KMS-11 (cell line): ENCODE data around the gene CYTH4.
"Not testable (repeated sequence)": the region's sequence is repeated elsewhere in the genome, so short reads cannot be mapped to it uniquely, and the experiment has no call there.

Source experiments
- H2AFZ ChIP-seq: fragments of 200-600 bp; sonication (generic); 2 replicates; pipeline ENCODE4 v1.6.1; 2016; ENCODE audit warnings: antibody characterized with exemption, mixed run types, low read depth
- H3K27ac ChIP-seq: fragments of 200-600 bp; sonication (generic); 2 replicates; pipeline ENCODE4 v1.6.1; 2016; ENCODE audit warnings: mild to moderate bottlenecking, mixed run types
- H3K27me3 ChIP-seq: fragments of 200-600 bp; sonication (generic); 2 replicates; pipeline ENCODE4 v1.6.1; 2017; ENCODE audit warnings: mild to moderate bottlenecking, low read depth, mixed run types, moderate library complexity; ENCODE audit not compliant: insufficient read depth
- H3K36me3 ChIP-seq: fragments of 200-600 bp; sonication (generic); 2 replicates; pipeline ENCODE4 v1.6.1; 2017; ENCODE audit warnings: mild to moderate bottlenecking, mixed run types; ENCODE audit not compliant: insufficient read depth
- H3K4me1 ChIP-seq: fragments of 200-600 bp; sonication (generic); 2 replicates; pipeline ENCODE4 v1.6.1; 2016; ENCODE audit warnings: mild to moderate bottlenecking, low read depth, mixed run types; ENCODE audit not compliant: poor library complexity, severe bottlenecking
- H3K4me2 ChIP-seq: fragments of 200-600 bp; sonication (generic); 2 replicates; pipeline ENCODE4 v1.7.0; 2016; ENCODE audit warnings: mild to moderate bottlenecking, mixed run types
- H3K4me3 ChIP-seq: fragments of 200-600 bp; sonication (generic); IDR thresholded peaks from 2 replicates; pipeline ENCODE4 v1.6.1; 2017; ENCODE audit warnings: low read depth, low read length, mixed read lengths; ENCODE audit not compliant: insufficient read depth
- H3K79me2 ChIP-seq: fragments of 200-600 bp; sonication (generic); 2 replicates; pipeline ENCODE4 v1.6.1; 2016; ENCODE audit warnings: low read depth, mixed run types; ENCODE audit not compliant: insufficient read depth
- H3K9ac ChIP-seq: fragments of 200-600 bp; sonication (generic); 2 replicates; pipeline ENCODE4 v1.6.1; 2016; ENCODE audit warnings: mild to moderate bottlenecking, mixed run types
- H4K20me1 ChIP-seq: fragments of 200-600 bp; sonication (generic); 2 replicates; pipeline ENCODE4 v1.6.1; 2016; ENCODE audit warnings: mild to moderate bottlenecking, mixed run types; ENCODE audit not compliant: insufficient read depth
- CTCF ChIP-seq: fragments of 200-600 bp; sonication (generic); conservative IDR thresholded peaks from 2 replicates; pipeline ENCODE4 v1.6.1; 2017; ENCODE audit warnings: low read depth, mild to moderate bottlenecking, antibody characterized with exemption, low read length, moderate library complexity, mixed read lengths

CYTH4 gene

GRCh38 chr22:37282385-37282677, at the start of gene CYTH4:
Gene CYTH4 (plus strand): TSS chr22:37282508. CDS start chr22:37282570, 62 bp downstream.
- TF ChIP-seq CTCF, result no peak
- Histone ChIP-seq H3K4me3 (no peak within 1 kb of the TSS), H3K79me2 (no peaks in the 10 kb centered on the region), H3K4me1 (peaks cover 19% of the 10 kb centered on the region), H3K4me2 (no peak within 1 kb of the TSS), H4K20me1 (no peaks in the 10 kb centered on the region), H3K36me3 (no peaks in the 10 kb centered on the region), H3K9ac (no peak within 1 kb of the TSS), H2AFZ (no peak within 1 kb of the TSS), H3K27me3 (peaks cover 41% of the 10 kb centered on the region; the same call in 1 of the 2 replicates), H3K27ac (no peak within 1 kb of the TSS)

GRCh38 chr22:37233371-37233750, 48.9 kb upstream of the CYTH4 start:
- H3K9ac ChIP-seq, H3K4me3 ChIP-seq, H3K36me3 ChIP-seq, H4K20me1 ChIP-seq, H2AFZ ChIP-seq, H3K27me3 ChIP-seq: not testable (repeated sequence)
- H3K79me2 ChIP-seq, result peaks cover 32% of the 10 kb centered on the region
- peak overlapping the region; percentile 98; the same call in 1 of the 2 replicates for H3K27ac ChIP-seq
- peaks cover 83% of the 10 kb centered on the region for H3K4me1 ChIP-seq
- H3K4me2 ChIP-seq, result 0 out of 2 replicates have a peak overlapping the region, but pooled peaks have one; percentile 29

- H3K36me3 ChIP-seq, result no peaks in the 10 kb centered on the region
- peaks cover 29% of the 10 kb centered on the region for H3K79me2 ChIP-seq
- peaks cover 77% of the 10 kb centered on the region for H3K4me1 ChIP-seq
- H3K27me3 ChIP-seq, result no peaks in the 10 kb centered on the region
- H3K4me3 ChIP-seq, result no peak overlapping the region
- H2AFZ ChIP-seq, result no peak overlapping the region
- H3K27ac ChIP-seq, result no peak overlapping the region; the same call in 1 of the 2 replicates
- TF ChIP-seq CTCF, result no peak
- H4K20me1 ChIP-seq, result no peaks in the 10 kb centered on the region
- no peak overlapping the region for H3K4me2 ChIP-seq
- no peak overlapping the region for H3K9ac ChIP-seq
Measured at GRCh38 chr22:37233751-37234631, 48.3 kb upstream of the CYTH4 start.

- Histone ChIP-seq H3K4me3 (no peak overlapping the region), H3K4me2 (no peak overlapping the region), H3K27ac (peak overlapping the region; percentile 3; the same call in 1 of the 2 replicates), H3K27me3 (no peaks in the 10 kb centered on the region), H3K36me3 (no peaks in the 10 kb centered on the region), H3K79me2 (peaks cover 21% of the 10 kb centered on the region), H4K20me1 (no peaks in the 10 kb centered on the region), H3K4me1 (peaks cover 67% of the 10 kb centered on the region), H3K9ac (no peak overlapping the region), H2AFZ (no peak overlapping the region)
- no peak for TF ChIP-seq CTCF
Measured at GRCh38 chr22:37234736-37235711, 47.3 kb upstream of the CYTH4 start.
